DOHH2 (cell line): ENCODE measurements around the gene UQCRH.
"Not testable (repeated sequence)": the region's sequence is repeated elsewhere in the genome, so short reads cannot be mapped to it uniquely, and the experiment has no call there.

ENCODE experiments used
- H3F3A ChIP-seq: fragments of 200-600 bp; sonication (generic), shearing (Covaris generic); 2 replicates; pipeline ENCODE4 v1.6.0; 2016; ENCODE audit warnings: antibody characterized with exemption, mild to moderate bottlenecking; ENCODE audit not compliant: control insufficient read depth, insufficient read depth
- H3K27ac ChIP-seq: fragments of 200-600 bp; sonication (generic); 2 replicates; pipeline ENCODE4 v1.5.1; 2014; ENCODE audit warnings: low read depth, mild to moderate bottlenecking, low read length, moderate library complexity
- H3K27me3 ChIP-seq: fragments of 200-600 bp; sonication (generic); 2 replicates; pipeline ENCODE4 v1.6.1; 2014; ENCODE audit warnings: mild to moderate bottlenecking, low read length, mixed read lengths; ENCODE audit not compliant: control insufficient read depth
- H3K36me3 ChIP-seq: fragments of 200-600 bp; sonication (generic); 2 replicates; pipeline ENCODE4 v1.6.1; 2014; ENCODE audit warnings: mild to moderate bottlenecking, low read length, moderate library complexity, mixed read lengths; ENCODE audit not compliant: control insufficient read depth
- H3K4me1 ChIP-seq: fragments of 200-600 bp; sonication (generic); 2 replicates; pipeline ENCODE4 v1.6.1; 2014; ENCODE audit warnings: mild to moderate bottlenecking, low read length, mixed read lengths; ENCODE audit not compliant: control insufficient read depth
- H3K4me2 ChIP-seq: fragments of 200-600 bp; sonication (generic); 2 replicates; pipeline ENCODE4 v1.6.0; 2014; ENCODE audit warnings: mild to moderate bottlenecking, low read length, moderate library complexity
- H3K4me3 ChIP-seq: fragments of 200-600 bp; sonication (generic); 2 replicates; pipeline ENCODE4 v1.5.1; 2014; ENCODE audit warnings: mild to moderate bottlenecking, low read length, mixed read lengths
- H3K79me2 ChIP-seq: fragments of 200-600 bp; sonication (generic); 2 replicates; pipeline ENCODE4 v1.6.1; 2014; ENCODE audit warnings: mild to moderate bottlenecking, low read length, mixed read lengths; ENCODE audit not compliant: control insufficient read depth
- H3K9me2 ChIP-seq: fragments of 200-600 bp; sonication (generic); replicated peaks from 2 replicates; pipeline ENCODE4 v1.6.1; 2014; ENCODE audit warnings: mild to moderate bottlenecking, low read length, mixed read lengths; ENCODE audit not compliant: control insufficient read depth
- H3K9me3 ChIP-seq: fragments of 200-600 bp; sonication (generic); 2 replicates; pipeline ENCODE4 v1.6.1; 2014; ENCODE audit warnings: antibody characterized with exemption, low read length, mixed read lengths; ENCODE audit not compliant: control insufficient read depth, insufficient read depth
- H4K20me1 ChIP-seq: fragments of 200-600 bp; sonication (generic); 2 replicates; pipeline ENCODE4 v1.6.0; 2014; ENCODE audit warnings: low read depth, mild to moderate bottlenecking, antibody characterized with exemption, low read length, moderate library complexity; ENCODE audit not compliant: control insufficient read depth, insufficient read depth
- CTCF ChIP-seq: fragments of 200-600 bp; sonication (generic); IDR thresholded peaks from one replicate; pipeline ENCODE4 v1.5.1; 2014; ENCODE audit warnings: antibody characterized with exemption, mild to moderate bottlenecking, low read depth, low read length; ENCODE audit not compliant: poor library complexity, severe bottlenecking
- EZH2phosphoT487 ChIP-seq: fragments of 200-600 bp; sonication (generic); IDR thresholded peaks from 2 replicates; pipeline ENCODE4 v1.6.1; 2017; ENCODE audit warnings: borderline replicate concordance, mild to moderate bottlenecking, antibody characterized with exemption, low read length, moderate library complexity, mixed read lengths

Gene UQCRH

GRCh38 chr1:46345281-46345680 is 41.8 kb downstream of the UQCRH start:
- Histone ChIP-seq H3K27me3 (no peaks in the 10 kb centered on the region), H3K9me2 (no peaks in the 10 kb centered on the region), H3K4me2 (no peak overlapping the region), H4K20me1 (0 out of 2 replicates have a peak, but pooled peaks cover 3% of the 10 kb centered on the region), H3K4me3 (no peak overlapping the region), H3K9me3 (no peaks in the 10 kb centered on the region), H3F3A (peaks cover 14% of the 10 kb centered on the region), H3K4me1 (peaks cover 33% of the 10 kb centered on the region), H3K27ac (no peak overlapping the region), H3K79me2 (peaks cover 65% of the 10 kb centered on the region), H3K36me3 (peaks cover 84% of the 10 kb centered on the region)
- TF ChIP-seq CTCF: no peak

- Histone ChIP-seq H3K4me2 (no peak overlapping the region), H3F3A (peaks cover 4% of the 10 kb centered on the region), H4K20me1 (no peaks in the 10 kb centered on the region), H3K27ac (no peak overlapping the region), H3K36me3 (peaks cover 75% of the 10 kb centered on the region), H3K4me3 (no peak overlapping the region), H3K79me2 (peaks cover 28% of the 10 kb centered on the region), H3K27me3 (no peaks in the 10 kb centered on the region), H3K9me2 (no peaks in the 10 kb centered on the region), H3K9me3 (no peaks in the 10 kb centered on the region), H3K4me1 (peaks cover 10% of the 10 kb centered on the region)
- TF ChIP-seq EZH2phosphoT487: no peak
- TF ChIP-seq CTCF: no peak
Measured at GRCh38 chr1:46352363-46352762, 48.9 kb downstream of the UQCRH start.

GRCh38 chr1:46355920-46356319 is 52.4 kb downstream of the UQCRH start:
- not testable (repeated sequence) for H3K4me3 ChIP-seq, H3K79me2 ChIP-seq, H3K9me3 ChIP-seq, H3K4me2 ChIP-seq, H3K27ac ChIP-seq, H3K4me1 ChIP-seq, H3K27me3 ChIP-seq, H4K20me1 ChIP-seq, H3F3A ChIP-seq, H3K9me2 ChIP-seq
- H3K36me3 ChIP-seq: peaks cover 57% of the 10 kb centered on the region

- H3K27me3 ChIP-seq: no peaks in the 10 kb centered on the region
- no peaks in the 10 kb centered on the region for H3K4me1 ChIP-seq
- H3K27ac ChIP-seq: no peak overlapping the region
- no peak overlapping the region for H3K4me3 ChIP-seq
- H3K4me2 ChIP-seq: no peak overlapping the region
- H3K79me2 ChIP-seq: no peaks in the 10 kb centered on the region
- H3K36me3 ChIP-seq: peaks cover 57% of the 10 kb centered on the region
- H3F3A ChIP-seq: 0 out of 2 replicates have a peak, but pooled peaks cover 1% of the 10 kb centered on the region
- no peaks in the 10 kb centered on the region for H3K9me3 ChIP-seq
- H3K9me2 ChIP-seq: no peaks in the 10 kb centered on the region
- TF ChIP-seq EZH2phosphoT487 (no peak), CTCF (no peak)
- H4K20me1 ChIP-seq: peaks cover 3% of the 10 kb centered on the region; the same call in 1 of the 2 replicates
Measured at GRCh38 chr1:46362158-46362557, 58.7 kb downstream of the UQCRH start.
